GM12878 (cell line): Measurements from ENCODE around the gene WDR86.

Source experiments
- JUNB ChIP-seq: IDR thresholded peaks from 2 replicates; pipeline ENCODE4 v1.6.1; 2016; ENCODE audit warnings: antibody characterized with exemption, mild to moderate bottlenecking
- TF ChIP-seq, protein P1 (sequence below), 3 experiments: IDR thresholded peaks in 2 of 3; conservative IDR thresholded peaks in 1 of 3; 2 replicates each; pipeline ENCODE4 v1.5.1; 2011; ENCODE audit warnings: low read depth in 3 of 3, low read length in 3 of 3, mild to moderate bottlenecking in 3 of 3, control low read depth in 2 of 3, moderate library complexity in 2 of 3, inconsistent platforms in 1 of 3, mixed read lengths in 1 of 3; ENCODE audit not compliant: control insufficient read depth in 2 of 3, insufficient read depth in 1 of 3; ENCODE audit errors: extremely low read depth in 1 of 3

DNA sequence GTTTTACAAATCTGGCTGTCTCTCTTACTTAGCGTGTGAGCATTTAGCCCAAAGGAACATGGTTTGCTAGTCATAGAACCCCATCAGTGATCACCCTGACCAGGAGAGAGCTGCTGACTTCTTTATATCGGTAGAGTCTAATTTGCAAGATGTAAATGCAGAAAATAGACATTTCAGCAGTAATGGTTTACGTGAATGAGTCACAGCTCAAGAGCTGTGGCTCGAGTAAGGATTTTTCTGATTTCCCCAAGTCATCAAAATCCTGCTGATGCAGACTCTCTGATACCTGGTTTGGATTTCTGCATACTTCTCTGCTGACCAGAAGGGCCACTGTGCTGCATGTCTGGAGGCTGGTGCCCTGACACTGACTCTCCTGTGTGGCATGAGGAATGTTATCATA is 42.6 kb downstream of the WDR86 start:
- TF ChIP-seq, protein P1, sequence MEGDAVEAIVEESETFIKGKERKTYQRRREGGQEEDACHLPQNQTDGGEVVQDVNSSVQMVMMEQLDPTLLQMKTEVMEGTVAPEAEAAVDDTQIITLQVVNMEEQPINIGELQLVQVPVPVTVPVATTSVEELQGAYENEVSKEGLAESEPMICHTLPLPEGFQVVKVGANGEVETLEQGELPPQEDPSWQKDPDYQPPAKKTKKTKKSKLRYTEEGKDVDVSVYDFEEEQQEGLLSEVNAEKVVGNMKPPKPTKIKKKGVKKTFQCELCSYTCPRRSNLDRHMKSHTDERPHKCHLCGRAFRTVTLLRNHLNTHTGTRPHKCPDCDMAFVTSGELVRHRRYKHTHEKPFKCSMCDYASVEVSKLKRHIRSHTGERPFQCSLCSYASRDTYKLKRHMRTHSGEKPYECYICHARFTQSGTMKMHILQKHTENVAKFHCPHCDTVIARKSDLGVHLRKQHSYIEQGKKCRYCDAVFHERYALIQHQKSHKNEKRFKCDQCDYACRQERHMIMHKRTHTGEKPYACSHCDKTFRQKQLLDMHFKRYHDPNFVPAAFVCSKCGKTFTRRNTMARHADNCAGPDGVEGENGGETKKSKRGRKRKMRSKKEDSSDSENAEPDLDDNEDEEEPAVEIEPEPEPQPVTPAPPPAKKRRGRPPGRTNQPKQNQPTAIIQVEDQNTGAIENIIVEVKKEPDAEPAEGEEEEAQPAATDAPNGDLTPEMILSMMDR (IDR thresholded peaks at IDR 0.05 in 2 of 3, conservative IDR thresholded peaks at IDR 0.05 in 1 of 3; ENCODE audit: control insufficient read depth in 2 of 3, extremely low read depth in 1 of 3, insufficient read depth in 1 of 3, low read depth in 3 of 3, low read length in 3 of 3): no peak
- no peak for TF ChIP-seq JUNB
